DND-41 (cell line): ENCODE results near the gene TLR4.

Source experiments
- ATAC-seq: fragments of 200-7000 bp; cut with Tn5 transposase; 3 replicates; pipeline ENCODE4 v1.9.1; 2021; ENCODE audit warnings: low read depth; ENCODE audit not compliant: insufficient read depth
- DNase-seq: peaks from one replicate; pipeline ENCODE4 v3.0.0-alpha.2; 2020
- H2AFZ ChIP-seq: 2 replicates; pipeline ENCODE4 v1.6.0; 2012; ENCODE audit warnings: low read depth, low read length
- H3K27ac ChIP-seq: 2 replicates; pipeline ENCODE4 v1.5.1; 2012; ENCODE audit warnings: low read length, inconsistent platforms
- H3K27me3 ChIP-seq: fragments of 200-600 bp; sonication (generic); 2 replicates; pipeline ENCODE4 v1.6.0; 2012; ENCODE audit warnings: low read length, mild to moderate bottlenecking, inconsistent platforms; ENCODE audit not compliant: insufficient read depth, poor library complexity
- H3K36me3 ChIP-seq: 2 replicates; pipeline ENCODE4 v1.5.1; 2012; ENCODE audit warnings: low read length, inconsistent platforms; ENCODE audit not compliant: insufficient read depth
- H3K4me1 ChIP-seq: 2 replicates; pipeline ENCODE4 v1.5.1; 2012; ENCODE audit warnings: mild to moderate bottlenecking, low read length; ENCODE audit not compliant: insufficient read depth
- H3K4me2 ChIP-seq: 2 replicates; pipeline ENCODE4 v1.6.0; 2012; ENCODE audit warnings: mild to moderate bottlenecking, moderate library complexity, low read length, inconsistent platforms; ENCODE audit not compliant: insufficient read depth
- H3K4me3 ChIP-seq, 2 experiments: fragments of 200-600 bp in 1 of 2; shearing (Covaris generic) in 1 of 2; 2 replicates each; pipeline ENCODE4 v1.5.1; 2012 to 2016; ENCODE audit warnings: inconsistent platforms in 2 of 2, low read length in 2 of 2, mild to moderate bottlenecking in 2 of 2, low read depth in 1 of 2, moderate library complexity in 1 of 2
- H3K79me2 ChIP-seq: 2 replicates; pipeline ENCODE4 v1.6.0; 2012; ENCODE audit warnings: low read length, inconsistent platforms; ENCODE audit not compliant: insufficient read depth
- H3K9ac ChIP-seq: 2 replicates; pipeline ENCODE4 v1.6.0; 2012; ENCODE audit warnings: low read depth, mild to moderate bottlenecking, inconsistent platforms, low read length, moderate library complexity
- H3K9me3 ChIP-seq: 2 replicates; pipeline ENCODE4 v1.5.1; 2012; ENCODE audit warnings: low read length, moderate library complexity, mild to moderate bottlenecking, inconsistent platforms; ENCODE audit not compliant: insufficient read depth, severe bottlenecking
- H4K20me1 ChIP-seq: 2 replicates; pipeline ENCODE4 v1.6.0; 2012; ENCODE audit warnings: low read length; ENCODE audit not compliant: insufficient read depth
- CTCF ChIP-seq: IDR thresholded peaks from 2 replicates; pipeline ENCODE4 v1.5.1; 2012; ENCODE audit warnings: borderline replicate concordance, low read length, moderate library complexity, mild to moderate bottlenecking; ENCODE audit not compliant: poor library complexity, severe bottlenecking; ENCODE audit errors: extremely low read depth
- EZH2 ChIP-seq: IDR thresholded peaks from 3 replicates; pipeline ENCODE4 v1.6.1; 2012; ENCODE audit warnings: borderline replicate concordance, low read depth, mild to moderate bottlenecking, moderate library complexity, low read length, inconsistent platforms; ENCODE audit not compliant: severe bottlenecking

Gene TLR4

GRCh38 chr9:117723986-117724625 is 19.9 kb downstream of the TLR4 start:
- Histone ChIP-seq H3K4me2 (no peak overlapping the region), H3K36me3 (no peaks in the 10 kb centered on the region)
- TF ChIP-seq CTCF (no peak), EZH2 (no peak)

GRCh38 chr9:117725426-117725887 is 21.3 kb downstream of the TLR4 start:
- DNase-seq (no peak), ATAC-seq (no peak)
- TF ChIP-seq CTCF: no peak
- no peak for TF ChIP-seq EZH2
- no peak overlapping the region for H3K9ac ChIP-seq
- H3K36me3 ChIP-seq: no peaks in the 10 kb centered on the region
- no peak overlapping the region for H2AFZ ChIP-seq
- H3K27ac ChIP-seq: no peak overlapping the region
- no peak overlapping the region for H3K4me2 ChIP-seq
- H3K4me3 ChIP-seq: no peak overlapping the region
- H3K79me2 ChIP-seq: no peaks in the 10 kb centered on the region
- no peaks in the 10 kb centered on the region for H3K4me1 ChIP-seq
- no peaks in the 10 kb centered on the region for H4K20me1 ChIP-seq
- no peaks in the 10 kb centered on the region for H3K27me3 ChIP-seq
- no peaks in the 10 kb centered on the region for H3K9me3 ChIP-seq

More at GRCh38 chr9:117723986-117724625, 19.9 kb downstream of the TLR4 start:
- no peak overlapping the region for H3K9ac ChIP-seq
- ATAC-seq (no peak), DNase-seq (no peak)
- H3K4me1 ChIP-seq: no peaks in the 10 kb centered on the region
- no peak overlapping the region for H2AFZ ChIP-seq
- H3K27me3 ChIP-seq: no peaks in the 10 kb centered on the region
- H3K27ac ChIP-seq: no peak overlapping the region
- no peak overlapping the region for H3K4me3 ChIP-seq
- H4K20me1 ChIP-seq: no peaks in the 10 kb centered on the region
- no peaks in the 10 kb centered on the region for H3K79me2 ChIP-seq
- no peaks in the 10 kb centered on the region for H3K9me3 ChIP-seq

- H3K9me3 ChIP-seq: no peaks in the 10 kb centered on the region
- no peak overlapping the region for H3K4me2 ChIP-seq
- DNase-seq: no peak
- no peak overlapping the region for H3K4me3 ChIP-seq
- no peak for ATAC-seq
- no peak overlapping the region for H3K27ac ChIP-seq
- H3K27me3 ChIP-seq: no peaks in the 10 kb centered on the region
- no peak overlapping the region for H2AFZ ChIP-seq
- no peak overlapping the region for H3K9ac ChIP-seq
- no peaks in the 10 kb centered on the region for H4K20me1 ChIP-seq
- H3K4me1 ChIP-seq: no peaks in the 10 kb centered on the region
- no peaks in the 10 kb centered on the region for H3K79me2 ChIP-seq
- no peak for TF ChIP-seq EZH2
- no peak for TF ChIP-seq CTCF
- H3K36me3 ChIP-seq: no peaks in the 10 kb centered on the region
Measured at GRCh38 chr9:117729375-117729774, 25.2 kb downstream of the TLR4 start.

GRCh38 chr9:117732494-117732893 is 28.3 kb downstream of the TLR4 start:
- H2AFZ ChIP-seq: no peak overlapping the region
- no peaks in the 10 kb centered on the region for H3K36me3 ChIP-seq
- no peak for DNase-seq
- no peaks in the 10 kb centered on the region for H3K9me3 ChIP-seq
- no peaks in the 10 kb centered on the region for H4K20me1 ChIP-seq
- no peak for ATAC-seq
- no peak overlapping the region for H3K9ac ChIP-seq
- no peak for TF ChIP-seq CTCF
- no peak for TF ChIP-seq EZH2
- H3K4me3 ChIP-seq: no peak overlapping the region
- no peak overlapping the region for H3K4me2 ChIP-seq
- no peaks in the 10 kb centered on the region for H3K79me2 ChIP-seq
- no peak overlapping the region for H3K27ac ChIP-seq
- H3K27me3 ChIP-seq: no peaks in the 10 kb centered on the region
- no peaks in the 10 kb centered on the region for H3K4me1 ChIP-seq
